GM21825 (cell line): Measurements from ENCODE around the gene FAM174C.

Source experiments
- ATAC-seq: cut with Tn5 transposase; IDR thresholded peaks from one replicate; pipeline ENCODE4 v1.9.1; 2021; ENCODE audit warnings: mild to moderate bottlenecking, moderate library complexity; ENCODE audit not compliant: unreplicated experiment

The FAM174C gene

DNA sequence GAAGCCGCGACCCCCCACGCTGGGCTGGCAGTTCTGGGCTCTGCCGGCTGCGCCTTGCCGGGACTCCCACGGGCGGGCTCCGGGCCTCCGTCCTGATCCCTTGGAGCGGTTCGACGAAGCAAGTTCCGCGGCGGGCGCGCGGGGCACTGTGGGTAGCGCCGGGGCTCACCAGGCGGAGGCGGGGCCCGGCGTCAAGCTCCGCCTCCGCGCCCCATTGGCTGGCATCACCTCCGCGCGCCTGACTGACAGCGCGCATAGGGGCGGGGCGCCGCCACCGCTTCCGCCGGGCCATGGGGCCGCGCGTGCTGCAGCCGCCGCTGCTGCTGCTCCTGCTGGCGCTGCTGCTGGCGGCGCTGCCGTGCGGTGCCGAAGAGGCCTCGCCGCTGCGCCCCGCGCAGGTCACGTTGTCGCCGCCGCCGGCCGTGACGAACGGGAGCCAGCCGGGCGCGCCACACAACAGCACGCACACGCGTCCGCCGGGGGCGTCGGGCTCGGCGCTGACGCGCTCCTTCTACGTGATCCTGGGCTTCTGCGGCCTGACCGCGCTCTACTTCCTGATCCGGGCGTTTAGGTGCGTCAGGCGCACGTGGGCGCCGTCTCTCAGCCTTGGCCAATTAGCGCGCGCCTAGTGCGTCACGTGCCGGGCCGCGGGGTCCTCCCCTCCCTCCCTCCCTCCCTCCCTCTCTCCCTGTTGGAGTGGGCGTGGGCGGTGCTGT, at the start of gene FAM174C:
Gene FAM174C (plus strand): TSS at position 271 of the 716 bp plus-strand sequence. CDS start 20 bp downstream, at position 291.
- peak; percentile 55 for ATAC-seq

DNA sequence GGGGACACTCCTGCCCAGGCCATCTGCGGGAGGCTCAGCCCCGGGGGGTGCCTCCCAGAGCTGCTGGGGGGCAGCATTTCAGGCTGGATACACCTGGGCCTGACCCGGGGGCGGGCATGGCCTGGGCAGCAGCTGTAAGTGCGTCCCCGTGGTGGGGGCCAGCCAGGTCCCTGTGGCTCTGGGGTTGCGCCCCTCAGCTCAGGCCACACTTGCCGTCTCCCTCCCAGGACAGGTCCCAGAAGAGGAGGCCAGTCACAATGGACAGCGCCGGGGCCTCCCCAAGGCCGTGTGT, 49.2 kb upstream of the FAM174C start:
- ATAC-seq = no peak

DNA sequence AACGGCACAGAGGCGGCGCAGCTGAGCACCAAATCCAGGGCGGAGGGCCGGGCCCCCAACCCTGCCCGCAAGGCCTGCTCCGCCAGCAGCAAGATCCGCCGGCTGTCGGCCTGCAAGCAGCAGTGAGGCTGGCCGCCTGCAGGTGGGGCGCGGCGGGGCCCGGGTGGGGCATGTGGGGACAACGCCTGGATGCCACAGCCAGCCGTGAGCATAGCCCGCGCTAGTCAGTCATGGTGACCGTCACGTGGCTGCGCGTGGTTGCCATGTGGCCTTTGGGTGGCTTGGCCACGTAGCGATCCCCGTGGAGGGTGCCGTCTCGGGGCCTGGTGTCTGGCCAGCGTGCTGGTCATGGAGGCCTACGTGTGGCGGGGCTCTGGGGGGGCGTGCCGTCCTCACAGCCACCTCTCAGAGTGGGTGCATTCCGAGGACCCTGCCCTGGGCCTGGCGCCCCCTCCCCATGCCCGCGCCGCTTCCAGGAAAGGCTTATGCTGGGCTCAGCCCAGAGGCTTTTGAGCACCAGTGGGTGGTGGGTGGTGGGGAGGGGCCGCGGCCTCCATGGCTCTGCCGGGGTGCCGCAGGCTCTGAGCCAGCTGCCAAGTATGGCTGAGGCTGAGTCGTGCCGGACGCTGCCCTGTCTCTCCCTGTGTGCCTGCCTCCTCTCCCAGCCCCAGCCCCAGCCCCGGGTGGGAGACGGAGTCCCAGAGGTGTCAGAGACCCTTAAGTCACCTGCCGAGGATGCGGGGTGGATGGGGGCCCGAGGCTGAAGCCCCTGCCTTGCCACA, 48.6 kb upstream of the FAM174C start:
- no peak for ATAC-seq

DNA sequence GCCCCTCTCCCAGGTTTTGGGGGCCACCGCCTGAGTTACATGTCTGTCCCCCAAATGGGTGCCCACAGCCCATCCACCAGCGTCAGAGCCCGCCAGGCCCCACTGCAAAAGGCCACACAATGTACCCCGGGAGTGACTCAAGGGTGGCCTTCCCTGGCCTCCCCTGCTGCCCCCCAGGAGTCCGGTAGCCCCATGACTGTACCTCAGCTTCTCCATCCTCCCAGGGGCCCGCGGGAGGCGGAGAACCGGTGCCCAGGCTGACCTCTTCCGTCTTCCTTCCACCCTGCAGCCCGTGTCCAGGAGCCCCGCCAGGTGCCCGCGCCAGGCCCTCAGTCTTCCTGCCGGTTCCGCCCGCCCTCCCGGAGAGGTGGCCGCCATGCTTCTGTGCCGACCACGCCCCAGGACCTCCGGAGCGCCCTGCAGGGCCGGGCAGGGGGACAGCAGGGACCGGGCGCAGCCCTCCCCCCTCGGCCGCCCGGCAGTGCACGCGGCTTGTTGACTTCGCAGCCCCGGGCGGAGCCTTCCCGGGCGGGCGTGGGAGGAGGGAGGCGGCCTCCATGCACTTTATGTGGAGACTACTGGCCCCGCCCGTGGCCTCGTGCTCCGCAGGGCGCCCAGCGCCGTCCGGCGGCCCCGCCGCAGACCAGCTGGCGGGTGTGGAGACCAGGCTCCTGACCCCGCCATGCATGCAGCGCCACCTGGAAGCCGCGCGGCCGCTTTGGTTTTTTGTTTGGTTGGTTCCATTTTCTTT, 47.9 kb upstream of the FAM174C start:
- no peak for ATAC-seq

DNA sequence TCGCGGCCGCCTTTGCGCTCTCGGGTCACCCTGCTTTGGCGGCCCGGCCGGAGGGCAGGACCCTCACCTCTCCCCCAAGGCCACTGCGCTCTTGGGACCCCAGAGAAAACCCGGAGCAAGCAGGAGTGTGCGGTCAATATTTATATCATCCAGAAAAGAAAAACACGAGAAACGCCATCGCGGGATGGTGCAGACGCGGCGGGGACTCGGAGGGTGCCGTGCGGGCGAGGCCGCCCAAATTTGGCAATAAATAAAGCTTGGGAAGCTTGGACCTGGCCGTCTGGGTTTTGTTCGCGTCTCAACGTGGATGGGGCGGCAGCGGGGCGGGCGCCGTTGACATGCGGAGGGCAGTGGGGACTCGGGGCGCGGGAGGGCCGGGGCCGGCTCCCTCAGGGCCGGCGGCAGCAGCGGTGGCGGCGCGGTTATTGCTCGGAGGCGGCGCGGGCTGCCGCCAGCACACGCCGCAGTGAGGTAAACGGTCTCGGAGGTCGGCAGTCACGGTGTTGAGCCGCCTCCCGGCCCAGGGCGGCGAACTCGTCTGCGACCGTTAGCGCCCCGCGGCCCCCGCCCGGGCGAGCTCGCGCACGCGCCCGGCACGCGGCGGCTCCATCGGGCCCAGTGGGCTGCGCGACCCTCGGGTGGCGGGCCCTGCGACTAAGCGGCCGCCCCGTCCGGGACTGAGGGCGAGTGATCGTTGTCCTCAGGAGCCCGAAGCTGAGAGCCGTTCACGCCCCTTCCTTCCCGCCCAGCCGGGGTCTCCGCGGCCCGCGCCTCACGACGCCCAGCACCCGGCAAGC, 47.0 kb upstream of the FAM174C start:
- no peak for ATAC-seq

DNA sequence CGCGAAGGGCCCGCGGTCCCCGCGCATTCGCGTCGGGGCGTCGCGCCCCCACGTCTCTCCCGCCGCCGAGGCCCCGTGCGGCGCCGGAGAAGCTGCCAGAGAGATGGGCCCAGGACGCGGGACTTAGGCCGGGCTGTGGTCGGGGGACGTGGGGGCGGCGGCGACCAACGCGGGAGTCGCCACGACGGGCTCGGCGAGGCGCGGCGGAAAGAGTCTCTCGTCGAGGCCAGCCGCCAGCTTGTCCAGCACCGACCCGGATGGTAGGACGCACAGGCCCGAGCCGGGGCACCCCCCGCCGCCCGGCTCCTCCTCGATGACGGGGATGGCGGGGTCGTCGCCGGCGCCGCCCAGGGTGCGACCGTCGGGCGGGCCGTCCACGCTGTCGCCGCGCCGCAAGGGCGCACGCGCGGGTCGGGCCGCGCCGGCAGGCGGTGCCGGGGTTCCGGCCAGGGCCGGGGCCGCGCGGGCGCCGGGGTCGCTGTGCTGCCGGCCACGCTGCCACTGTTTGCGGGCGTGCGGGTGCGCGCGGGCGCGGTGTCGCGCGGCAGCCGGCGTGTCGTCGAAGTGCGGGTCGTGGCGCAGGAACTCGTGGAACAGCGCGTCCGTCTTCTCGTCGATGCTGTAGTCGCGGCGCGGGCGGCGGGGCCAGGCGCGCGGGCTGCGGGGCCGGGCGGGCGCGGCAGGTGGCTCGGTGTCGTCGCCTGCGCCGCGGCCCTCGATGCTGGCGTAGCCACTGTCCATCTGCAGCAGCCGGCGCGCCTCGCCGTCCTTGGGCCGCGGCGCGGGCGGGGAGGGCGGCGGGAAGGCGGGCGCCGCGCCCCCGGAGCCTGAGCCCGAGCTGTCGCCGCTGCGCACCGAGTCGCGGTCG, 46.0 kb upstream of the FAM174C start:
- ATAC-seq = no peak

DNA sequence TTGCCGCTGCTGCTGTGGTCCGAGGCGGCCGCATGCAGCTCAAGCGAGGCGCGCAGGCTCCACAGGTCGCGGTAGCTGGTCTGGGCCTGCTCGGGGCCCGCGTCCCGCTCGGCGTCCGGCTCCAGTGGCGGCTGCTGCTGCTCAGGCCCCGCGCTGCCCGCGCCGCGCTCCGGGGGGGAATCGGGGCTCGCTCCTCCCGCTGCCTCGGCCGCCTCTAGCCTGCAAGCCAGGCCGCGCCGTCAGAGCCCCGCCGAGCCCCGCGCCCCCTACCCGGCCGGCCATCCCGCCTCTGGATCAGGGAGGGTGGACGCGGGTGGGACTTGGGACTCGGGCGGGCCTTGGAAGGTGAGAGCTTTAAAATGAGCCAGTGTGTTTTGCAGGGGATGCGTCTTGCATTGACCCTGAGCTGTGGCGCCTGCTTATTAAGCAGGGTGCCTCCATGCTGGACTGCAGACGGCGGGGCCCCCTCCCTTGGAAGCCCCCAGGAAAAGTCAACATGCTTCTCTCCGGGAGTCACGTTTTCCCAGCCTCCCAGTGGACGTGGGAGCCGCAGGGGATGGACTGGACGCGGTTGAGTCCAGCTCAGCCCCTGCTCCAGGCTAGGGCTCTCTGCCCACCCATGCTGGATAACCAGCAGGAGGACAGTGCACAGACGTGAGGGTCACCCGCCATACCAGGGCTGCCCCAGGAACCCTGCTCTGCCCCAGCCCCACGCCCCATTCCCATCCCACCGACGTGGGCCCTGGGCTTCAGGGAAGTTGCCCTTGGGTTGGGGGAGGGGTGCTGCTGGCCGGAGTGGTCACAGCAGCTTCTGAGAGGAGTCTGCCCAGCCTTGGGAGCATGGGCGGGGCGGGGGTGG, 45.2 kb upstream of the FAM174C start:
- ATAC-seq = no peak

DNA sequence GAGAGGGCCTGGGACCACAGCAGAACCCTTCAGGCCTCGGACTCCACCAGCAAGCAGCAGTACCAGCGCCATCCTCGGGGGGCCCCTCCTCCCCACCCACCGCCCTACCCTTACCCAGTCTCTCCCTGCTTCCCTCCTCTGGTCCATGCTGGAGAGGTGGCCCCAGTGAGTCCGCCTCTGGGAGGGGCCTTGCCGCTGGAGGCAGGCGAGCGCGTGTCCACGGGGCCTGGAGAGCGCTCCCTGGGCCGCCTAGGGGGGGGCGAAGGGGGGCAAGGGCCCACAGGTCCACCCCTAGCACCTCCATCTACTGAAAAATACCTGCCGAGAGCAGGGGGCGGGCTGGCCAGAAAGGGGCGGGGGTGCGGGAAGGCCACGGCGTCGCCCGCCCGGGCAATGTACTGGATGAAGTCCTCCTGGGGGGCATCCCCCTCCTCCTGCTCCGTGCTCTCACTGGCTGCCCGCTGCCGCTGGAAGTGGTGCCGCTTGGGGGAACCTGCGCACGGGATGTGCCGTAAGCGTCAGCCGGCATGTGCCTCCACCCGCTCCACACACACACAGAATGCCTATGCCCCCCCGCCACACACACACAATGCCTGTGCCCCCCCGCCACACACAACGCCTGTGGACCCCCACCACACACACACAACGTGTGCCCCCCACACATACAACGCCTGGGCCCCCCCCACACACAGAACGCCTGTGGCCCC, 44.4 kb upstream of the FAM174C start:
- ATAC-seq = no peak

DNA sequence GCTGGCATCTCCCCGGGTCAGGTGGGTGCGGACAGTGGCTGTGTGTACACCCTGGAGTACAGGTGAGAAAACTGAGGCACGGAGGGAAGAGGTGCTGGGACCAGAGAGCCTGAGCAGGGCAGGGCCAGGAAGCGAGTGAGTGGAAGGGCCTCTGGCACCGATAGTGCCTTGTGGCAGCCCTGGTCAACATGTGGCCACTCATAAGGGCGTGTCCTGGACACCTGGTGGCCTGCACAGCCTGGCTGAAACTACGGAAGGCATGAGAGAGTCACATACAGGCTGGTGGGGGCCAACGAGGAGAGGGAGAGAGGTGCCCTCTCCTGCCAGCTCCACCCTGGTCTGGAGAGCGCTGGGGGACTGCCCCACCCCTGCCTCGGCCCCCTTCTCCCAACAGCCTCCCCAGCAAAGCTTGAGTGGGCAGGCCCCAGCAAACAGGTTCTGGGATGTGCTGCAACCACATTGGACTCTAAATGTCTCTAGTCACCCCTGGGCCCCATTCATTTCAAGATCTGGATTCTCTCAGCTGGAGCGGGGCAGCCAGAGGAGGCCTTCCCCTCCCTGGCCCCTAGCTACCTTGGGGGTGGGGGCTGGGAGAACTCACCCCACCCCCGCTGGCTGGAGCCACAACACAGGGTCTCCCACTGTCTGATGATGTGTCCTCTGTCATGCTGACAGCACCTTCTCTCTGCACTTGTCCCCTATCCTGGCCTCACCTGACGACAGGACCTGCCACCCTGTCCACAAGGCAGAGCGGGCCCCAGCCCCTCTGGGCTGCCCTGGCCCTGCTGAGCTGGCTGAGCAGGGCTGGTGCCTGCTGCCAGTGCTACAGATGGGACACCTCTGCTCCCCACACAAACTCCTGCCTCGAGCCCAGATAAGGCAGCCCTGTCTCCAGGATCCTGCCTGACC, 43.3 kb upstream of the FAM174C start:
- no peak for ATAC-seq

DNA sequence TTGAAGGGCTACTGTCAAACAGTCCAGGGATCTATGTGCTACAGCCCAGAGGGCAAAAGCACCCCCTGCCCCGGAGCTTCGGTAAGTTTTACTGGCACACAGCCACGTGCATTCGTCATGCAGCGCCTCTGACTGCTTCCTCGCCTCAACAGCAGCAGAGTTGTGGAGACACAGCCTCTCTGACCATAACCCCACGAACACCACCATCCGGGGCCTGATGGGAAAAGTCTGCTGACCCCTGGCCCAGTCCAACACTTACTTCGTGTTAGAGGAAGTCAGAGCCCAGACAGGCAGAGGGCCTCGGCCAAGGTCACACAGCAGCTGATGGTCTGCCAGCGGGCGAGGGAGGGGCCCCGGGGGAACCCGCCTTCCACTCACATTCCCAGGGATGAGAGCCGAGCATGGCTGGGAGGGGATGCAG, 42.7 kb upstream of the FAM174C start:
- no peak for ATAC-seq

DNA sequence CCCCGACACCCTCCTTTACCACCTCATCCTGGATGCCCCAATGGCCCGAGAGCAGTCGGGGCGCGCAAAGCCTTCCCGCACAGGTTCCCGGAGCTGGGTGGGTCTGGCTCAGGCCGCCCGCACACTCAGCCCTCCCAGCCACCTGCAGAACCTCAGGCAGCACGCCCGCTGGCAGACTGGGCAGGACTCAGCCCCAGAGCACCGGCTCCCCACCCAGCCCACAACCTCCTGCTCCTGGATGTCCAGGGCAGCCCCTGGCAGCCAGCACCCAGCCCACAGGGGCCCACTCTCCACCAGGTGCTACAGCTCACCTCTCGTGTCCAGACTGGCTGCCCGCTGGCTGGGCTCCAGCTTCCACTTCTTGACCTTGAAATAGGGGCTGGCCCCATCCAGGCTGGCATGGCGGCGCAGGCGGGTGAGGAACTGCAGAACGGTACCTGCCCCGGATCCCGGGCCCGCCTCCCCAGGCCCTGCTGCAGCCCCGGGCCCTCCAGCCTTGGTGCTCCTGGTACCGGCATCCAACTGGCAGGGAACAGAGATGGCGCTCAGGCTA, 42.1 kb upstream of the FAM174C start:
- ATAC-seq = no peak

DNA sequence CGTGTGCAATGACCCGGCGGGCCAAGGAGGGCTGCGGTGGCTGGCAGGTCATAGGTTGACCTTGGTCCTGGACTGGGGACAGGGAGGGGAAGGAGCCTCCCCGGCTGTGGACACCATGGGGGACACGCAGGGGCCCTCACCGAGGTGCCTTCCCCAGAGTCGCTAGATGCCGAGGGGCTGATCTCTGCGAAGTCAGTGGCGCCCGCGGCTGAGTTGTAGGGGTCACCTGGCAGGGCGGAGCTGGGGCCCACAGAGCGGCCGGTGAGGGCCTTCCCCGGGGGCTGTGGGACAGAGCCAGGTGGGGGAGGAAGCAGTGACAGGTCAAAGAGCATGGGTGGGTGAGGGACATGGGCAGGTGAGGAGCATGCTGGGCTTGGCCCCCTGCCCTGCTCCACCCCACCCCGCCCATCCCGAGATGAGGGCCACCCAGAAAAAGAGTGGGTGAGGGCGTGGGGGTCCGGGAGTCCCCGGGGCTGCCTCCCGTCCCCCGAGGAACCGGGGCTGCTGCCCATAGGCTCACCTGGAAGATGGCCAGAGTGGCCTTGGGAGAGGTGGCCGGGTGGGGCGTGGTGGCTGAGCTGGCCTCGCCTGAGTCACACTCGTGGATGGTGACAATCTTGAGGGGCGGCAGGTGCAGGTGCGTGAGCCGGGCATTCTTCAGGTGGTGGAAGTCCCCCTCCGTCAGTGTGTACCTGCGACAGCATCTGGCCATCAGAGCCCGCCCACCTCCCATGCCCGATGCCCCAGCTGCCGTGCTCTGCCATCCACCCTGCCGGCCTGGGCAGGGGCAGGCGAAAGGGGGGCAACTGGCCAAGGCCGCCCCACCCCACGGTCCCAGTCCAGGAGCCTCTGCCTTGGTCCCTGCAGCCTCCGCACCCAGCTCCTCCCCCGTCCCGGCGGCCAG, 41.0 kb upstream of the FAM174C start:
- ATAC-seq = no peak

DNA sequence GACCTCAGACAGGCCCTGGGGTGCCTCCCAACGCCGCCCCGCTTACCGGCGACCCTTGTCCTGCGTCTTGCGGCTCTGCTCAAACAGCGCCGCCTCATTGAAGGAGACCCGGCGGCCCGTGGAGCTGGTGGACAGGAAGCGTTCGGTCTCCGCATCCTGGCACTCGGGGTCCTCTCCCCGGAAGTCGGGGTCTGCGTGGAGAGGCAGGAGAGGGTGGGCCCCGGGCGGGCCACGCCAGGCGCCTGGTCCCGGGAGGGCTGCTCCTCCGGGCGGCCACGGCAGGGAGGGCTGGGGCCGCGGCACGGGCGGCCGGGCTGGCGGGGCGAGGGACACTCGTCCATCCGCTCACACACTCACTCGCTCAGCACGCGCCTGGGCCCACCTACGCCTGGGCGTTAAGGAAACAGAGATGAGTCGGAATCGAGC, 40.4 kb upstream of the FAM174C start:
- ATAC-seq = no peak

DNA sequence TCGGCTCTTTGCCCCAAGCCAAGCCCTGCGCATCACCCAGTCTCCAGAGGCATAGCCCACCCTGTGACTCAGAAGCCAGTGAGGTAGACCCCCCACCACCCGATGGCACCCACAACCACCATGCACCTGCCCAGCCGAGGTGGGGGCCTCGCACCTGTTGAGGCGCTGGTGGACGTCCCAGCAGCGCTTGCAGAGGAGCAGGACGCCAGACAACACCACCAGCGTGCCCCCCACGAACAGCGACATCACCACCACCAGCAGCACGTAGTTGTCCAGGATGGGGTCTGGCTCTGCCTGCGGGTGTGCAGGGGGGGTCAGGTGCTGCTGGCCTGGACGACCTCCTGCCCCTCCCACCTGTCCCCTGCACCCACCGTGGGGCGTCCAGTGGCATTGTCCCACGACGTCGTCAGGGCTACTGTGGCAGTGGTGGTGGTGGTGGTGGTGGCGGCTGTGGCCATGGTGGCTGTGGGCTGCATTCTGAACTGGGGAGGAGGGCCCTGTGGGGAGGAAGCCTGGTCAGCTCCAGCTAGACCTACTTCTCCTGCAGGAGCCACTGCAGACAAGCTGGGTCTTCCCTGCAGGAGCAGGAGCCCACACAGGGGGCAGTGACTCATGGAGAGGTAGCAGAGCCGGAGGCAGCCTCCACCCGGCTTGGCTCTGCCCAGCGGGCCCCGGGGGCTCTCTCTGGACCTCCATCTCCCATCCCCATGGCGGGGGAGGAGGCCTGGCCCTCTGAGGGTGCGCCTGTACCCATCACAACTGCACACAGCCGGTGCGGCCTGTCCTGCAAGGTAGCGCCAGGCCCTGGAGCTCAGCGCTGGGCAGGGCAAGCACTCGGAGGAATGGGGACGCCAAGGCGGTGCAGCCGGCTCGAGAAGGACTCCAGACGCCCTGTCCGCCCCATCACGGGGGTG, 39.4 kb upstream of the FAM174C start:
- ATAC-seq = no peak

DNA sequence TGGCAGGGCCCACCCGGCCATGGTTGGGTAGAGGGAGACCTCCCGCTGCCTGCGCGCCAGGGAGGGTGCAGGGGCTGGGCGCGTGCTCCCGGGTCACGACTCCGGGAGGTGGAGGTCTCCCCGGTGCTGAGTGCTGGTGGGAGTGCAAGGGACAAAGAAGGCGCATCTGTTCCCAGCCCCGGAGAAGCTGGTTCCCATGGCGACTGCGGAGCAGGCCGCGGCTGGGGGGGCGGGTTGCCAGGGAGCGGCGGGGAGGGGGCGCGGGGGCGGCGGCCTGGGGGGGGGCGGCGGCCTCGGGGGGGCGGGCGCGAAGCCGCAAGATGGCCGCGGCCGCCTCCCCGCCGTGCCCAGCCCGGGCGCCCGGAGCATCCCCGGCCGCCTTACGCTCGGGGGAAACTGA, 38.8 kb upstream of the FAM174C start:
- ATAC-seq = no peak
